ENCODE data around the gene ACOT13.
"Not testable (repeated sequence)": the region's sequence is repeated elsewhere in the genome, so short reads cannot be mapped to it uniquely, and the experiment has no call there.

Gene ACOT13

DNA sequence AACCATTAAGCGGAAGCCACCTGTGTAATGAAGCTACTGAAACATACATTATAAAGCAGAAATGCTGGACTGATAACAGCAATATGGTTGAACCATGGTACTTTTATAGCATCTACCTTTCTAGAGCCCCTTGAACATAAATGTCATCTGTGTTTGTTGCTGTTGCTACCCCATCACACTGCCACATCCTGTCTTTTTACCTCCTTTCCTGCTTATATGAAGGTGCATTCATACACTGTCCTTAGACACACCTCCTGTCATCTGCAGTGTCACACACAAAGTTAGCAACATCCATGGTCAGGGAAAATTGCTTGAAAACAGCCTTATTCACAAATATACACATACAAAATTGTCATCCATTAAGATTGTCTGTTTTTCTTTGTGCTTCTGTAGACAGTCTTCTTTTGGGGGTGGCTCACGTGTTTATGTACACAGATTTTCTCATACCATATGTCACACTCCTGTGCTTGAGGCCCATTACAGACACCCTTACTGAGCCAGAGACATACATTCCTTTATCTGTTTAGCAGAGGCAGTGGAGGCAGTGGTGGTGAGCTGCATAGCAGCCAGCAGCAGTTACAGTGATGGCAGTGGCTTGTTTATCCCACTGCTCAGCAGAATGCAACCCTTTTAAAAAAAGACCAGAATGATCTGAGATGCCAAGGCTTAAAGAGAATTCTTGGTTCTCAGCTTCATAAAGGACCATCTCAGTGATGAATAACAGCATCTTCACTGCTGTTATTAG is 26.1 kb downstream of the ACOT13 start:
- no peak for DNase-seq

DNA sequence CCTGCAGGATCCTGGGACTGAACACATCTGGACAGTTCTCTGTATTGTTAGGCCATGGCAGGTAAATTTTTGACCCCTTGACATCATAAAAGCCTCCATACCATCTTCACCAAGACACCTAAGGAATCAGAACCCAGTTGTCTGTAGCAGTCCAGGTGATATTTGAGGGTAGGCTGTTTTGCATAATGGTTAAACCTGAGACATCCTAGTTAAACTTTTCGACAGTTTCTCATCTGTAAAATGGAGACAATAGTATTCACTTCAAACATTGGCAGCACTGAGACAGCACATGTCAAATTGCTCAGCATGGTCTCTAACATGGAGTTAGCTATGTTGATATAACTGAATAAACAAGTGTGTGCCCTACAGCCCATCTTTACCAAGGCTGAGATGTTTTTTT is 27.3 kb downstream of the ACOT13 start:
- no peak for DNase-seq

DNA sequence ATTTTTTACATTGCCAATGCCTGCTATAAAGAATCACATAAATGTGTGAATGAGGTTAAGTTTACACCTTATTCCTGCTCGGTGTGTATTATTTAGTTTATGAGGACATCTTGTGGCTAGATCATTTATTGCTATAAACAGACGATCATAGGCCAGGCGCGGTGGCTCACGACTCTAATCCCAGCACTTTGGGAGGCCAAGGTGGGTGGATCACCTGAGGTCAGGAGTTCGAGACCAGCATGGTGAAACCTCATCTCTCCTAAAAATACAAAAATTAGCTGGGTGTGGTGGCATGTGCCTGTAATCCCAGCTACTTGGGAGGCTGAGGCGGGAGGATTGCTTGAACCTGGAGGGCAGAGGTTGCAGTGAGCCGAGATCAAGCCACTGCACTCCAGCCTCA is 28.8 kb downstream of the ACOT13 start:
- peak; percentile 10 for DNase-seq

DNA sequence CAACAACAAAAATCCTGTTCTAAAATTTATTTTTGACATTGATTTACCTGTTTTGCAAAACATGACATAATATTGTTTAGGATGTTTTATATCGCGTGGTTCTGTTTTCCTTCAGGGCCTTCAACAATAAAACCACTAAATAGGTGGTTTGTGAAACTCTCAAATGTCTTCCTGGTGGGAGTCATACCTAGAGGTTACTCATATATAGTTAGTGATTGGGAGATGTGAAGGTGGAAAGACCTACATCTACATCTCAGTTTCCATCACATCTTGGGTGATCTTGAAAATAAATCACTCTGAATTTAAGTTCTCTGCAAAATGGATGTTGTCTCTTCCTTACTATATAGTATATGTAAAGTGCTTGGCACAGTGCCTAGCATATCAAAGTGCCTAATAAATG is 29.2 kb downstream of the ACOT13 start:
- DNase-seq: no peak

DNA sequence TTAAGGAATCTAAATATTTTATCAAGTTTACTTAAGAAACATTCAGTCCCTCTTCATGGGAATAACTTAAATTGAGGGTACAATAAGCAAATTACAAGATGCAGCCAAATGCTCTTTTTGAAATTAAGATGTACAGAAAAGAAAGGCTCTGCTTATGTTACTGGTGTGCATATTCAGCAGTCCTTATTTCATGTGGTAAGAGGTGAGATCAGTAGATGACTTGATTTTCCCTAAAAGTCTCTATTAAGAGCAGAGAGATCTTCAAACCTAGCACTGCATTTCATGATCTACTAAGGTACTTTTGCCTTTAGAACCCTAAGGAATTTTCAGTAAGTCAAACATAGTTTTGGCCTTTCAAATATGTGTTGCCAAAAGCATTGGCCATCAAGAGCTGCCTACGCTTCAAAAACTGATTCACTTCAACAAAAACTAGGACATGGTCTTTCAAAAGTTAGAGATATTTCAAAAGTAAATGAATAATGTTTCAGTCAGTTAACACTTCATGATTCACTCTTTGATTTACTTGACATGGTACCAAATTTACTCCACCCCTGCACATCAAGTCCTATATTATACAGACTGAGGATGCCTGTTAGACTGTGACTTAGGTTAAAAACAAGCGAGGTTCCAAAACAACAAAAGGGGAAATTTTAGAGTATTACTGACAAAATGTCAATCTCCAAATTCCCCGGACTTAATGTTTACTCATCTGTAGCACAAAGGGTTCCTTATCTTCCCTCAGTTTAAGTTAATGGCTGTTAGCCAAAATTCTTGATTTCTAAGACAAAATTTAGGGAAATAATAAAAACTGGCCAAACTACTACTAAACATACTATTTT is 32.9 kb downstream of the ACOT13 start:
- DNase-seq: no peak

DNA sequence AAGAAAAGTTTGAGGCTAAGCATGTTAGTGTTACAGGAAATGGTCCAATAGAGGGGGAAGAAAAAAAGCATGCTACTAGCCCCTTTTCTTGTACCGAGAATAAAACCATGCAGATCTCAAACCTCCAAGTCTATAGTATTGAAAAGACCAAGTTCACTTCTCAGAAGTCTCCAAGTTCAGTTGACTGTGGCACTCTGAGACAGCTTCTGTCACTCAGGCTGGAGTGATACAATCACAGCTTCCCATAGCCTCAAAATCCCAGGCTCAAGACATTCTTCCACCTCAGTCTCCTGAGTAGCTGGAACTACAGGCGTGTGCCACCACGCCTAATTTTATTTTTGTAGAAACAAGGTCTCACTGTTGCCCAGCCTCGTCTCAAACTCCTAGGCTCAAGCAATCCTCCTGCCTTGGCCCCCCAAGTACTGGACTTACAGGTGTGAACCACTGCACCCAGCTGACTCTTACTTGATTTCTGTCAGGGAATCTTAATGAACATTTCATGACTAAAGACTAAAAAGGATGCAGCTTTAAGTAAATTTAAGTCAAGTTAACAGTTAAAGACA is 35.9 kb downstream of the ACOT13 start:
- no peak for DNase-seq

DNA sequence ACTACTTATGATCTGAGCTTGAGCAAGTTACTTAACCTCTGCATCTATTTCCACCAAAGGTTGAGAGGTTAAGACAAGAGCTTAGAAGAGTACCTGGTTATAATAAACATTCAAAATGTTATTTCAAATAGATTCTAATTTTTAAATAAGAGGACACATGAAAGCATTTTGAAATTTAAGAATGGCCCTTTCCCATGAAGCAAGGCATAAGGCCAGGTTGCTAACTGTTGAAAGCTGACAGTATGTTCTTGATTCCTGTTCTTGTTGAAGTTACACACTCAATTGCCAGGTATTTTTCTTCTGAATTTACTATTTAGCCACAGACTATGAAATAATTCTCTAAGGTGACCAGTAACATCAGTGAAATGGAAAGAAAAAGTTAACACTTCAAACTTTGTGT is 37.6 kb downstream of the ACOT13 start:
- DNase-seq: no peak

DNA sequence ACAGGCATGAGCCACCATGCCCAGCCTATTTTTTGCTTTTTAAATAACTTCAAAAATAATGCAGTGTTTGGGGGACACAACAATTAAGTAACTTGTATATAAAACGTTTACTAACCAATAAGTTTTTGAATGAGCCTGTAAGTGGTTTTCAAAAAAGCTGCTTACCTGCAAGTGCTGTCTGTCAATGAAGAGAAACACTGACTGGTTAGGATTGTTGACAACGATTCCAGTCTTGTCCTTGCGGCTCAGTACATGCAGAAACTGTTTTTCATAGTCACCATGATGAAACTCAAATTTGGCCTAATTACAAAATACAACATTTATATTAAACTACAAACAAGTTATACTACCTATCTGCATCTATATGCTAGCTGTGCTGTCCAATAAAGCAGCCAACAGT is 41.7 kb downstream of the ACOT13 start:
- no peak for DNase-seq

DNA sequence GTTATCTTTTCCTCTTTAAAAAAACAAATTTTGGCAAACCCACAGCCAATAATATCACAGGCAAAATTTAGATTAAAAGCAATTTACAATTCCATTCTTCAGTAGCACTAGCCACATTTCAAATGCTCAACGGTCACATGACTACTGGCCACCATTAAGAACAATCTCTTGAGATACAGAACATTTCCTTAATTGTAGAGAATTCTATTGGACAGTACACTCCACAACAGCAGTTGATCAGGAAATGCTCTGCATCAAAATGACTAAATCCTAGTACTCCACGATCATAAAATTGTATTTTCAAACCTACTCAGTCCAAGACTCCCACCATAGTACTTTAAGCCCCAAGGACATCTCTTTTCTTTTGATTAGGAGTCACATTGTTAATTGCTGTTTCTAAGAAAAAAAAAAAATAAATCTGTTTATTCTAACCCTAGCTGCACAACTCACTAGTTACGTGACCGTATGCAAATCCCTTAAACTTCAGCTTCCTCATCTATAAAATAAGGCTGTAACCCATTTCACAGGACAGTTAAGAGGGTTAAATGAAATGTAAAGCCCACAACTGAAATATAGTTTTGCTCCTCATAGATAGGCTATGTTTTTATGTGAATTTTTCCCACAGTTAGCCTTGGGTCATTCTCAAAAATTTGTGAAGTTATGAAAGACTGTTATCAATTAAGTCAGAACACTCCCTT is 42.3 kb downstream of the ACOT13 start:
- DNase-seq: no peak

DNA sequence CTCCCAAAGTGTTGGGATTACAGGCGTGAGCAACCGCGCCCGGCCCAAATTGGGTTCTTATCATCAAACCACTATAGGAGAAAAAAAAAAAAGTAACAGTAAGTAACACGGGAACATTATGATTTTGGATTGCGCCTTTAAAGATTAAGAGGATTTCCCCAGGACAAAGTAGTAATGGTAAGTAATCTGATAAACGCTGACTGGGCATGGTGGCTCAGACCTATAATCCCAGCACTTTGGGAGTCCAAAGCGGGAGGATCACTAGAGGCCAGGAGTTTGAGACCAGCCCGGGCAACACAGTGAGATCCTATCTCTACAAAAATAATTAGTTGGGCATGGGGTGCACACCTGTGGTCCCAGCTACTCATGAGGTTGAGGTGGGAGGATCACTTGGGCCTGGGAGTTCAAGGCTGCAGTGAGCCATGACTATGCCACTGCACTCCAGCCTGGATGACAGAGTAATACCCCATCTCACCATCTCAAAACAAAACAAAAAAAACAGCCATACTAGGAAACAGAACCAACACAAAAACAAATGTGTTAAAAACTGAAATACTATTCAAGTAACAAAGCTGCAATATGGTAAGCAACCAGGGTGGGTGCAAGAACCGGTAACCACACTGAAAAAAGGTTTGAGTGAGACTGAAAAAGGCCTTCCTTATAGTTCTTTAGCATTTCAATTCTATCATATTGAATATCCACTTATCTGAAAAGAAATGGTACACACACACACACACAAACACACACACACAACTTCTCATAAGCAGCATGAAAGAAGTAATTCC is 43.8 kb downstream of the ACOT13 start:
- DNase-seq: no peak

DNA sequence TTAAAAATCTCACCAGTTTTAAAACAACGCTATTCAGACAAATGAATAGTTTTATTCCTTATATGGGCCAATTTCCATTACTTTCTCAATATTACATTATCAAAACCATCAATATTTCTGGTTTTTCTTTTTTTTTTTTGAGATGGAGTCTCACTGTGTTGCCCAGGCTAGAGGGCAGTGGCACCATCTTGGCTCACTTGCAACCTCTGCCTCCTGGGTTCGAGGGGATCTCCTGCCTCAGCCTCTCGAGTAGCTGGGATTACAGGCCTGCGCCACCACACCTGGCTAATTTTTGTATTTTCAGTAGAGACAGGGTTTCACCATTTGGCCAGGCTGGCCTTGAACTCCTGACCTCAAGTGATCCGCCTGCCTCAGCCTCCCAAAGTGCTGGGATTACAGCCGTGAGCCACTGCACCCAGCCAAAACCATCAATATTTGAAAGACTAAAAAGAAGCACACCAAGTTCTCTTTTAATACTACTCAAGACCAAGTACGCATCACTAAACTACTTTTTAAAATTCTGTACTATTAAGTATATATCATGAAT is 49.8 kb downstream of the ACOT13 start:
- DNase-seq: not testable (repeated sequence)

DNA sequence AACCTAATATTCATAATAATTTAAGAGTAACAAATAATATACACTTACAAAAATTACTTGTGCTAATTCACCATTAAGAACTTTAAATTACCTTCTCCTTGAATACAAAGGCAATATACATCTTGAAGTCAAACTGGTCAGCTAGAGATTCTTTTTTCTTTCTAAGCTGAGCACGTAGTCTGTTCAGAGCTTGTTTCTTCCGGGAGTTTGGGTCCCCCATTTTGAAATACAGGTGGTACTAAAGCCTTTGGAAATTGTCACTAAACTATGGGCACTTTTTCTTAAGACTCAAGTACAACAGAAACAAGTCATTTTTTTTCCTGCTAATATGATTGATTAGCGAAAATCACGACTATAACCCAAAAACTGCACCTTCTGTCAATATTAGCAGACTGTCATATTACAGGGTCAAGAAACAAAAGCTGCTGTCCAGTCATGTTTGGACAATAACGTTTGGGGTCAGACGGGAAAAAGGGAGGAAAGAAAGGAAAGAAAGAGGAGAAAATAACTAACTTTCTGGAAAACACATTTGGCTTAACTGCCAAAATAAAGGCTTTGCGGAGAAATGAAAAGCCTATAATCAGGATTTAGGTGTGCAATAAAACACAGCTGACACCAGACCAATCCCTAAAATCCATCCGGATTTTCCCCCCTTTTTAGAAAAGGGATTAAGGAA is 51.7 kb downstream of the ACOT13 start:
- DNase-seq: no peak

DNA sequence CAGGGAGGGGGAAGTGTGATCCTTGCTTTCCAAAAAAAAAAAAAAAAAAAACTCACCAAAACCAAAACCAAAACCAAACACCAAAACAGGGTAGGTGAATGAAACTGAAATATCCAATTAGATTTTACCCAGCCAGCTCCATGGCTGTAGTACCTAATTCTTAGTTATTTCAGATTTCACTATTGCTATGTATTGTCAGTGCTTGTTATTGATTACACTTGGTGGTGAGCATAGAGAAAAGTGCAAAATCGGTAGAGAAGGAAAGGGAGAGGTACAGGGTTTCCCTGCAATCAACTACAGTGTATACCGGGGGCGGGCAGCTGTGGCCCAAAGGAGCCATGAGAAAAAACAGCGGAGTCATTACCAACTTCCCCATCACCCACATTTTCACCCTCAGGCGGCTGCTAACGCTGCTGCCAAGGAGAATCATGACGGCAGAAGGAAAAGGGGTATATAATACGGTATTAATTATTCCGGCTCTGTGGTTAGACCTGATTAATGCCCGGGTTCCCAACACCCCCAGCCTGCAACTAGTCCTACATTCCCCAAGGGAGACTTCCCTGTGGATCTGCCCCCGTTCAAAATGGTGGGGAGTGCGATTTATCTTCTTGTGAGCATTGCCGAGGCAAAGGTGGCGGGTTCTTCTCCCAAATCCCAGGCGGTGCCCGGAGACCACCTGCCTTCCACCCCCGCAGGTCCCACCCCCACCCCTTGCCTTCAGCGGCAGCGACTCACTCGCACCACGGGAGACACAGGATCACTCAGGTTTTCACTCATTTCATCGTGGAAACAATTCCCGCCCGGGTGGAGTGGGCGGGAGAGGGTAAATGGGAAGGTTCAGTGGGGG is 52.5 kb downstream of the ACOT13 start, which contains the start of gene C6orf62:
Gene C6orf62 (minus strand): TSS at position 30 of the 847 bp plus-strand sequence. CDS start 486 bp downstream, outside the sequence.
- peak; percentile 38 for DNase-seq

DNA sequence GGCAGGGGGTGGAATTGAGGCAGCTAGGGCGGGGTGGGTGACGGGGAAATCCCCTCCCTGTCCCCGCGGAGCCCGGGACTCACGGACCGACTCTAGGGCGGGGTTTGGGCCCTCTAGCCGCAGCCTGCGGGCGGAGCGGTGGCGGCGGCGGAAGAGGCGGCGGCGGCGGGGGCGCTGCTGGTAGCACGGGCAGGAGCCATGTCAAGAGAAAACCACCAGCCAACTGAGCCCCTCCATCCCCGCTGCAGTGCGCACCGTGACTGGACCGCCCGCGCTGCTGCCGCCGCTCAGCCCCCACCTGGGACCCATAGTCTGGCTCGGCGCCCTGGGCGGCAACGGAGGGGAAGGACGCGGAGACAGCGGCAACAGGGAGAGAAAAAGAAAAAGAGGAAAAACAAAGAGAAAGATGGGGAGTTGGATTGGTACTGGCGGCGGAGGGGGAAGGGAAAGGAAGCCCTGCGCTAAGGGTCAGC is 53.3 kb downstream of the ACOT13 start:
- peak; percentile 65 for DNase-seq

DNA sequence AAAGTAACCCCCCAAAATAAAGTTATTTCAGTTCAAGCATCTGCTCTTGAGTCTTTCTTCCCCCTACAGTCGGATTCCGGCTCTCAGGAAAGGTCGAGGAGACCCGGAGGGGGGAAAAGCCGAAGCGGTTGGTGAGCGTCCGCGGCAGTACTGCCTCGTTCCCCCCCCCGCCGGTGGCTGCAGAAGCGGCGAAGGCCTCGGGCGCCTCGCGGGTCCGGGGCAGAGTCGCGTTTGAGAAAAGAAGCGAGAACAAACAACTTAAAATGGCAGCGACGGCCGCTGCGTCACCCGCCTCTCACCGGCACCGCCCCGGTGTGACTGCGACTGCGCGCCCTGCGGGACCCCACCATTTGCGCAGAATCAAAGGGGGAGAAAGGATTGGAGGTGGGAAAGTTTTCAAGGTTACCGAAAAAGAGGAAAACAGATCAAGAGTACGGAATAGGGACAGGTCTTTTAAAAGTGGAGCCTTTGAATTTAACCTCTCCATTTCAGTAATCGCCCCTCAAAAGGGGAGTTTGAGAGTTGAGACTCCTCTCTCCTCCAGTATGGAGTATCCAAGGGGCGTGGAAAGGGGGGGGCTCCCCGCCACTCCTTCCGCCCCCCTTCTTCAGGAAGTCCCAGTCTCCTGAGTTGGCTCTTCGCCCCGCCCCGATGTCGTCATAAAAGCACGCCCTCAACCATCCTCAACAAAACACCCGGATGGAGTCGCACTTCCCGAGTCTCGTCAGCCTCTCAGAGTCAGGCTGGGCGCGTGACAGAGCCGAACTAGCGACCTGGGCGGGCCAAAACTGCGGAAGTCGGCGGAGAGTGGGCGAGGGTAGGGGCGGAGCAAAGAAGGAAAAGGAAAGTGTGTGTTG is 54.0 kb downstream of the ACOT13 start:
- DNase-seq: peak; percentile 100

DNA sequence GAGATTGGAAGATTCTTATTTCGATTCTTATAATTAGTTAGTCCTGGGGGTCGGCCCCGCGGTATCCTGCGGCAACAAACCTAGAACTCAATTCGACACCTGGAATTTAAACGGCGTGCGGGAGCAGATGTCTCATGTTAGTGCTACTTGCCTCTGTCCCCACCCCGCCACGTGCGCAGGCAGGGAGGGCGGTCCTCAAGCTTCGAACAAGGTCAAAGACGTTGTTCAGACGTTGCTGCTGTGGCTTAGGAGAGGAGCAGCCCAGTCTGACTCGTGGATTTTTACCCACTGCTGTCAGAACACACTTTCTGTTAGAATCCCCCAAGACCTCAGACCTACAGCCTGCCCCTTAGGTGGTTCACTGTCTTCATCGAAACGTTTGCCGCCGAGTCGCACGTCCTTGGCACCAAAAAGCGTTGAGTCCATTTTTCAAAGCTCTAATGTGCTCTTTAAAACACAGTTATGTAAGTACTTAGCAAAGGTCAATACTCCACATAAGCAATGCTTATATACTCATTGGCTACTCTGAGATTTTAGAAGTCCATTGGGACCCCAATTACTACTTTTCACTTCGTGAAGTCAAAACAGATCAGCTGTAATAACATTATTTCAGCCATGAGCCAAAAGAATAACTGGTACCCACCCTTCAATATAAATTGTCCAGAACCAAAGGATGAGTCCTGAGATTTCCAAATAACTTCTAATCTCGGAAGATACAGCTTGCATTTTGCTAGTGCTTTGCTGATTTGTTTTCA is 54.8 kb downstream of the ACOT13 start:
- DNase-seq: peak; percentile 81

DNA sequence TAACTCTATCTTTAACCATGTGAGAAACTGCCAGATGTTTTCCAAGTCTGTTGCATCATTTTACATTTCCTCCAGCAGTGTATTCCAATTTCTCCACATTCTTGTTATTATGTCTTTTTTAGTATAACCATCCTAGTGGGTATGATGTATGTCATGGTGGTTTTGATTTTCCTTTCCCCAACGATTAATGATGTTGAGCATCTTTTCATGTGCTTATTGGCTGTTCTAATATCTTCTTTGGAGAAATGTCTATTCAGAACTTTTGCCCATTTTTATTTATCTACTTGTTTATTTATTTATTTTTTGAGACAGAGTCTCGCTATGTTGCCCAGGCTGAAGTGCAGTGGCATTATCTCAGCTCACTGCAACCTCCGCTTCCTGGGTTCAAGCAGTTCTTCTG is 56.4 kb downstream of the ACOT13 start:
- DNase-seq: no peak

DNA sequence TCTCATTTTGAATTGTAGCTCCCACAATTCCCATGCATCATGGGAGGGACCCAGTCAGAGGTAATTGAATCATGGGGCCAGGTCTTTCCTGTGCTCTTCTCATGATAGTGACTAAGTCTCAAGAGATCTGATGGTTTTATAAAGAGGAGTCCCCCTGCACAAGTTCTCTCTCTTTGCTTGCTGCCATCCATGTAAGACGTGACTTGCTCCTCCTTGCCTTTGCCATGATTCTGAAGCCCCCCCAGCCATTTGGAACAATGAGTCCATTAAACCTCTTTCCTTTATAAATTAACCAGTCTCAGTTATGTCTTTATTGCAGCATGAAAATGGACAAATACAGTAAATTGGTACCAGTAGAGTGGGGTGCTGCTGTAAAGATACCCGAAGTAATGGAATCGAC is 63.8 kb downstream of the ACOT13 start:
- not testable (repeated sequence) for DNase-seq

Measured in effector CD4-positive, alpha-beta T cell (primary cell).